Daoy (cell line): Measurements from ENCODE around the gene SLC6A6. TPM values are rescaled to one million over a fixed set of nuclear protein-coding genes. Genes with fewer than 3 reads are reported as not detected.
A peak's percentile ranks its signal among the peaks of the same experiment; 100 is the strongest.

Experiments
- DNase-seq: peaks from one replicate; pipeline ENCODE4 v3.0.0-alpha.2; 2015; ENCODE audit warnings: low read depth
- total RNA-seq: library from RNA; depleted of rRNA; stranded (reverse); fragments of >200 nt; shearing (Covaris generic); gene quantifications from 2 replicates; pipeline ENCODE4 v1.2.3, GENCODE V29; 2014

SLC6A6 gene
- total RNA-seq, 1 experiment from 2014 or later: 10.8 TPM

DNA sequence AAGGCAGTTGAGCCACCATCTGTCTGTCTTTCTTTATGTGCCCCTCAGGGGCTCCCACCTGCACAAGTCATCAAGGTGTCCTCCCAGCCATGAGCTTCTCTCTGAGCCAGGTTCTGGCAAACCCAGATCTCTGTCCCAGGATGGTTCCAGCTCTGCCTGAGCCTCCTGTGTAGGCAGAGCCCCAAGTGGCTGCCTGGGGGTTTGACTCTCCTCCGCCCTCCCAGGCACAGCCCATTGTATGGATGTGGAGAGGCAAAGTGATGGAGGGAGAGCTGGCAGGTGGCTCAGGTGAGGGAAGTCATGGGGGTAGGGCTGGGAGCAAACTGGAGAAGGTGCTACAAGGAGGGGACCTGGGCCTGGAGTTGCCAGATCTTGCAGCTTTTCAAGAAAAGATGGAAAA, 80.9 kb downstream of the SLC6A6 start:
- DNase-seq: no peak

DNA sequence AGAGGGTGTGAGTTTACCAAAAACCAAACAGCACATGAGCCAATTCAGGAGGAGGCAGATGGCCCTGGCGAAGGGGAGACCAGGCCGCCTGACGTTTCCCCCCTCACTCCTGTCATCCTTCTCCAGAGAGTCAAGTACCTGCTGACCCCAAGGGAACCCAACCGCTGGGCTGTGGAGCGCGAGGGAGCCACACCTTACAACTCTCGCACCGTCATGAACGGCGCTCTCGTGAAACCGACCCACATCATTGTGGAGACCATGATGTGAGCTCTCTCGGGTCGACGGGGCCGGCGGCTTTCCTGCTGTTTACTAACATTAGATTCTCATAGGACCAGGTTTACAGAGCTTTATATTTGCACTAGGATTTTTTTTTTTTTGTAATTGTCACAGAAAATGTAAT, 82.3 kb downstream of the SLC6A6 start:
- DNase-seq: no peak

DNA sequence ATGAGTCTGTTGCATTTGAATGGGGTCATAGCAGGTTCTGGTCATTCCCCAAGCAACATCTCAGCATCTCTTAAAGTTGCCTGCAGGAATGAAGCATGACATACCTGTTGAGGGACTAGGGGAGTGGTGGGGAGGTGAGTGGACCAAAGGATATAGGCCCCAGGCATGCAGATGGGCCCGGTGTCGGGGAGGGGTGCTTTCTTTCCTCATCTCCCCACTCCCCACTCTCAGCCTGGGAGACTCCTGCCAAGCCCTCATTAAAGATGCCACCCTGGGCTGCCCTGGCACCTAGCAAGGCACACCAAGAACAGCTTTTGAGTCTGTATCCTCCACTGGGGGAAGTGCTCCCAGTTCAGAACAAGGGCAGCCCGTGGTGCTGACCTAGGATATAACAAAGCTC, 83.6 kb downstream of the SLC6A6 start:
- no peak for DNase-seq

DNA sequence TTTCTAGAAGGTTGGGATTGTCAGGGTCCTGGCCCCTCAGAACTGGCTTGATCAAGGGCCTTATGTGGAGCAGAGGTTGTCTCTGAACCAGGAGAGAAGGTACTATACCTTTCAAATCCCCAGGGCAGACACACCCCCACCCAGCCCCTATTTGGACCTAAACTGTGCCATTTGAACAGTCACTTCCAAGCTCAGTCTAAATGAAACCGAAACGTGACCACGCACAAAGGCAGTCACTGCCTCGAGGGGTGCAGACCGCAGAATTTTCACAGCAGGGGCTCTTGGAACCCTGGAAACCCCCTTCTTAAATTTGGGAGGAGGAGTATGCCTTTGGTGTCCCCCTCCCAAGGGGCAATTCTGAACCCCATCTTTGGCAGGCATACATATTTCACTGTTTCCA, 84.1 kb downstream of the SLC6A6 start:
- DNase-seq: no peak

DNA sequence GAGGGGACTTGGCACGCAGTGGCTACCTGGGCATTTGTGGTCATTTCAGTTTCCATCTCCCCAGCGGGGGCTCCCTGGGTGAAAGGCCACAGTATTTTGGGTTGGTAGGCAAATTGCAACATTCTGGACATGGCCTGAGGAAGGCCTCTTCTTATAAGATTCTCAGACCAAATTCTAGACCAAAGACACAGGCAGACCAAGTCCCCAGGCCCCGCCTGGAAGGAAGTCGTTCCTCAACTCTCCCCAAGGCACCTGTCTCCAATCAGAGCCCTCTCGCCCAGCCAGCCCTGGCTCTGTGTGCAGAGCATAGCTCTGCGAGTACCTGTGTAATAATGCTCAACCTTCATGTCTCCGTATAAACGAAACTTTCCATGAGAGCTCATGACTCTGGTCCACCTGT, 84.7 kb downstream of the SLC6A6 start:
- DNase-seq: no peak

DNA sequence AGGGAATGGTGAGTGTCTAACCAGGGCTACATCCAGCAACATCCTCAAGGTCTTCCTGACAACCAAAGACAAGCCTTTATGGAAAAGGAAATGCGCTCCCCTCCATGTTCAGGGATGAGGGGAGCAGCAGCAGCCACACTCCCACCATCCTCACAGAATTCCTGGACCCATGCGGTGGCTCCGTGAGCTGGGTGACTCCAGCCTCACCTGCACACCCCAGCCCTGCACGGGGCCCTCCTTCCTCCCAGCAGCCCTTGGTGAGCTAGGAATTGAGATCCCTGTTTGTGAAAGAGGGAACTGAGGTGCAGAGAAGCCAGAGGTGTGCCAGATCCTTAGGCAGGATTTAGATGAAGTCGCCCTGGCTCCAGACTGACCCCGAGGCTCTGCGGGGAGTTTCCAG, 85.4 kb downstream of the SLC6A6 start:
- no peak for DNase-seq

DNA sequence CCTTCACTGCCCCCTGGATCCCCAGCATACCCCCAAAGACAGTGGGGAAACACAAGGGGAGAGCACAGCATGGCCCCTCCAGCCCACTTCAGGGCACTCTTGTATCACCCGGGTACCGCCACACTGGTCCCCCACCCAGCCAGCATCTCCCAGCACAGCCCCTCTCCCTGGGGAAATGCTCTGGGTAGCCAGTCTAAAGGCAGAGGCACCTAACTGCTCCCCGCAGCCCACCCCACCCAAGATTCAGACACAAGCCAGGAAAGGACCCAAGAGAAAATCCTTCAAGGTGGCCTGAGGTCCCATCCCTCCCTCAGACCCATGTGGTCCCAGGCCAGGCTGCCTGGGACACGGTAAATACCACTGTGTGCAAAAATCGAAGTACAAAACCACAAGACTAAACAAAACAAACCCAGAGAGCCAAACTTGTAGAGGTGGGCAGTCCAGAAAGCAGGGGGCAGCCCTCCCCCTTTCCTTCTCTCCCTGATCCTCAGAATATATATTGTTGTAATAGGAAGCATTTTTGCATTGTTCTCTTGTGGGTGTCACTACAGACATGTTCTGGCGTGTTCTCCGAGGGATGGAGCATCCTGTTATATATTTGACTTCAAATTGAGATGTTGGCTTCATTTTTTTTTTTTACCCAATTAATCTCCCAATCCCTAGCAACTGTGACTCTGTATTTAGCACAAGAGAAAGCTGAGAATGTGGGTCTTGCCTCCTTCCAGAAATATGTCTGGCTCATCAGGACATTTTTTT, 86.1 kb downstream of the SLC6A6 start:
- DNase-seq: no peak

DNA sequence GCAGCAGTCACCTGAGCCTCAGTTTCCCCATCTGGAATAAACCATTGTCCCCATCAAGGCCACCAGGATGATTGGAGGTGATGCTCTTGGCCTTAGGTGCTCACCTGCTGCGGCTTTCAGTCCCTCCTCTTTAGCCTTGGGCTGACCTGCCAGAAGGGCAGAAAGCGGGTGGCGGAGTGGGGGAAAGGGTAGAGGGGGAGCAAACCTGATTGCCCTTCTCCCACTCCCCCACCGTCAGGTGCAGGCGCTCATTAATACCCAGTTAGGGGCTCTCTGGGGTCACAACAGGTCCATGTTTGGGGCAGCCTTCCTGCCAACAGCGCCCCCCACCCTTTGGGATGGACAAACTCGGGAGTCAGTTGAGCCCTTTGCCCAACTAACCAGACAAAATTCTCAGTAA, 87.2 kb downstream of the SLC6A6 start:
- no peak for DNase-seq

DNA sequence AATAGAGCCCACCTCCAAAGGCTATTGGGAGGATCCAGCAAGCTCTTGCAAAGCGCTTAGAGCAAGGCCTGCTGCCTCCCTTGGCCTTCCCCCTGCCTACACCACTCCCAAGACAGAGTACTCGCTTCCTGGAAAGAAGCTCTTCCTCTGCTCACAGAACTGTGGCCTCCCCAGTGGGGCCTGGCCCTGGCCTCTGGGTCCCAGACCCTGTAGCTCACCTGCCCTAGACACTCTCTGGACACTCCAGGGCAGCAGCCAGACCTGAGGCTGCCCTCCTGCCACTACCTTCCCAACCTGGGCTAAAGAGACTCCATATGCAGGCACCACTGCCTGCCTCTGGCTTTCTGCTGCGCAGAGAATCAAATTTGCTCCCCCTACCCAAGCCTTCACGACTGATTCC, 87.8 kb downstream of the SLC6A6 start:
- DNase-seq: no peak

DNA sequence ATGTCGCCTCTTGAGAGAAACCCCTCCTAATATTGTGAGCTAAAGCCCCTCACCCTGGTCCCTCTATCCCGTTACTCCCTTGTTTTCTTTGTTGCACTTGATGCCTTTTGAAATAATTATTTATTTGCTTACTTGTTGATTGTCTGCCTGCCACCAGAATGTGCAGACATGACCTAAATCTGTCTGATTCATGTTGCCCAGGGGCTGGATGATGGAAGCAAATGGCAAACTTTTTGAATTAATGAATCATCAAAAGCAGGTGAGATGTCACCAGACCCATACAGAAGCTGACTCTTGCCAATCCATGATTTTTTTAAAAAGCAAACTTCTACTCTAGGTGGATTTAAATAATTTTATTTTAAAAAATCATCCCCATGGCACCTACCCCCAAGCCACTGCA, 88.4 kb downstream of the SLC6A6 start:
- peak; percentile 18 for DNase-seq

DNA sequence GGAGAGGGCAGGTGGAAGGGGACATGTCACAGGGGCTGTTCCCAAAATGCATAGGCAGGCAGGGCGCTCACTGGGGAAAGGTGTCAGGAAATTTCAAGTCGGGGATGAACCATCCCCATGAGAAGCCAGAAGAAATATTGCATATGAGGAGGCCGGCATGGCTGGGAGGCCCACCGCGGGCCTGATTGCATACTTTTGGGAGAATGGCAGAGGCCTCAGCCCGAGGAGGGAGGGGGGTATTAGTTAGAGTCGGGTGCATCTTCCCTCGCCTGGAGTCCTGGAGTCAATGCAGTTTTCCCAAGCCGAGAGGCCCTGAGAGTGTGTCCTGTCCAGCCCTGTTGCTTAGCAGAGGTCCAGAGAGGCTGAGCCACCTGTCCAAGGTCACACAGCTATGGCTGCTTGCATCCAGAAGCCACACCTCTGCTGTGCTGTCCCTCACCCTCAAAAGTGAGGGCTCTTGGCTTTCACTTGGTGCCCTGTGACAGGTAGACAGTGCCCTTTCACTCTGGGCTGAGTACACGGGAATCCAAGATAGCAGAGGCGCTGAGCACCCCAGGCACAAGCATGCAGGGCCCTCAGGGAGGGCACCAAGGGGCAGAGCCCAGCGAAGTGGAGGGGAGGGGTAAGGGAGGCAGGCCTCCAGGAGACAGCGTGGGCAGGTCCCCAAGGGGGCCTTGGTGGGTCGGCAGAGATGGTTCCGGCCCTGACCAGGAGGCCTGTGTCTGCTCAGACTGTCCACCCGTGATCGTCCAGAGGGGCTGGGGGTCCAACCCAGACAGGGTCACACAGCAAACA, 89.2 kb downstream of the SLC6A6 start:
- DNase-seq: no peak

DNA sequence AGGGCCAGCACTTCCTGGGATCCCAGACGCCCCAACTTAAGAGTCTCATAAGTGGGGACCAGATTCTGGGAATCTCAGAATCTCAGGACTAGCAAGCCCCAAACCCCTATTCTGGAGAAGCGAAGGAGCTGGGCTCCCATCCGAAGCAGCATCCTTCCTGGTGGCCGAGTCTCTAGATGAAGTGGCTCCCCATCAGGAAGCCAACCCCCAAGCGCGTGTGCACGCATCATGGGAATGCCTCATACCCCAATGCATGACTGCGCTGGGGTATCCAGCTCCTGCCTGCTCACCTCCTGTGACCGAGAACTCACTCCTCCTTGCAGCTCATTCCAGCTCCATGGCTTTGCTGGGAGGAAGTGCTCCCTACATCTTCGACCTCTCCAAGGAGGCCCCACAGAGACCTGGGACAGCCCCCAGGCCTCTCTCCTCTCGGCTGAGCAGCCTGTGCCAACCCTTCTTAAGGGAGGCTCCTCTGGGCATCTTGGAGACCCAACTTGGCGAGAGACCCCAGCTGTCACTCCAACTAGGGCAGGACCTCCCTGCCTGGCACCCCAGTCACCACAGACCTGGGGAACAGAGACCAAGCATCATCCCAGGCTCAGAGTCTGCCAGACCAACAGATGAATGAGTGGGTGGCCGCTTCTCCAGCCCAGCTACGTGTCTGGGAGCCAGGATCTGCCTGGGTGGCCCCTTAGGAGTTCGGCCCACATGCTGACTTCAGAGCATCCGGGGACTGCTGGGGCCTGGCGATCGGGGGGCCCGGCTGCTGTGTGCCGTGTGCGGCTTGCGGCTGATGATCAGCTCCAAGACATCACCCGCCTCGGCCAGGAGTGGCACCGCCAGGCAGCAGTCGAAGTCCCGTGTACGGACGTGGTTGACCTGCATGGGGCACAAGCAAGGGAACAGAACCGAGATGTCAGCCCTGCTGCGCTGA, 90.8 kb downstream of the SLC6A6 start:
- no peak for DNase-seq

DNA sequence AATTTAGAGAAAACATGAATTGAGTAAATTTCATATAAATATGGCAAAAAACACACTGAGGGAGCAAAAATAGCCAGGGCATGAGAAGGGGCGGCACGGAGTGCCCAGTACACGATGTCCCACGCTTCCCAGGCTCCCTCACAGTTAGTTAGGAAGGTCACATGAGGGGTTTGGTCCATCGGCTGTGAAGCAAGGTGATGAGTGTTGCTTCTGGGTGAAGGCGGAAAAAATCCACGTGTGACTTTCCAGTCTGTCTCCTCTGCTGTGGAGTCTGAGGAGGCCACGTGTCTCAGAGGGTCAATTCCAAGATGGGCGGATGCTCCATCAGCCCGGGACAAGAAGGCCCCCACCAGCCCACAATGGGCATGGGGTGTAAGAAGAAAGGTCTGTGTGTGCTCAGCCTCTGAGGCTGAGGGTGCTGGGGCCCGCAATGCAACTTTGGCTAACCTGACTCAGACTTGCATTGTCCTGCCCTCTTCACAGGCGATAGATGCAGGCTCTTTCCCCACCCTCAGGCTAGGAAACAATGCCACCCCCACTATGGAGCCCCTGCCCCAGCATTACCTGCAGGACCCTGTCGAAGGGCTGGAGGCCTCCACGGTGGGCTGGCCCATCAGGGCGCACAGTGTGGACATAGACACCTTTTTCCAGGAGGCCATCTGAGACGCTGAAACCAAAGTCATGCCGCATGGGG, 92.0 kb downstream of the SLC6A6 start:
- DNase-seq: no peak

DNA sequence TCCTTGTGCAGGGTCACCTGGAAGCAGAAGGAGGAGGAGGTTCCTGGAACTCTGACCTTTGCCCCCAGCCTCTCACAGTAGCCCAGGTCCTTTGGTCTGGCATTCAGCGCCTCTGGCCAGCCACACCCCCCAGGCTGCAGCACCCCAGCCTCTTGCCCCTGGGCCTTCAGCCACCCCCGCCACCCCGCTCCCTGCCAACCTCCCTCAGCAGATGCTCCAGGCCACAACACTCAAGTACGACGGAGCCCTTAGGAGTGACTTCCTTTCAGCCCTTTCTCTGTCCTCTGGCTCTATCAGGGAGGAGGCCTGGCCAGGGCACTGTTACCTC, 92.5 kb downstream of the SLC6A6 start:
- DNase-seq: no peak

DNA sequence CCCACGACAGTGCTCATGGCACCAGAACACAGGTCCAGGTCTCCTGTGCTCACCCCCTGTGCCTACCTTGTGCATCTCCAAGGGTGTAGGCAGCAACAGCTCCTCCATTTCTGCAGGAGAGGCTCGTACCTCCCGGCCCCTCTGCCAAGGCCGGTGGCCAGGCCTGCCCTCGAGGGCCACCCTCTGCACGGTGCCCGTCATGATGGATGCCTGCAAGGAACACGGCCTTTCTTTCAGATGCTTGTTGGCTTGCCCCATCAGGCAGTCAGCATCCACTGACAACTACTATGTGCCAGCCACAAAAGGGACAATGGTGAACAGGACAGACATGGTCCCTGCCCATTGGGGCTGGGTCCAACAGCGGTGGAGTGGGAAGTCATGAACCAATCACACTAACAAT, 93.9 kb downstream of the SLC6A6 start:
- DNase-seq: no peak

DNA sequence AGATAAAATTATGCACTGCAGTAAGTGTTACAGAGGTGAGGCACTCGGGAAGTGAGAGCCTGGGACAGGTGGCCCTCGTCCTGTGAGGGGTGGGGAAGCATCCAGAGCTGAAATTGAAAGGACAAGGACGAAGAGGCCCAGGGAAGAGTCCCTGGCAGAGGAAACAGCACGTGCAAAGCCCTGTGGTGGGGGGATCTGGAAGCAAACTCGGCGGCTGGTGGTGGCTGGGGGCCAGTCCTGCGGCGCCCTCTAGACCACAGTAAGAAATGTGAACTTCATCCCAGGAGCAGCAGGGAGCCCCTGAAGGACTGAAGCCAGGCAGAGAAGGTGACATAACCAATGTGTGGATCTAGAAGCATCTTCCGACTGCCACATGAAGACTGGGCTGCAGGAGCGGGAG, 94.9 kb downstream of the SLC6A6 start:
- DNase-seq: no peak

DNA sequence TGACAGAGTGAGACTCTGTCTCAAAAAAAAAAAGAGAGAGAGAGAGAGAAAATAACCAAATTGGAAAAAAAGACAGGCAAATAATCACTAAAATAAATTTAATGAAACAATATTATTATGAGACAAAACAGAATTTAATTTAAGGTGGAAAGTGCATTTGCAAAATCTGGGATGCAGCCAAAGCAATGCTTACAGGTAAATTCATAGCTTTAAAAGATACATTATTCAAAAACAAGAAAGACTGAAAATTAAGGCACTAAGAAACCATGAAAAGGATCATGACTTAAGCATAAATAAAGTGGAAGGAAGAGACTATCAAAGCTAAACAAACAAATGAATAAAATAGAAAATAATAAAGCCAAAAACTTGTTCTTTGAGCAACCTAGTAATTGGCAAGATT, 100.1 kb downstream of the SLC6A6 start:
- no peak for DNase-seq

DNA sequence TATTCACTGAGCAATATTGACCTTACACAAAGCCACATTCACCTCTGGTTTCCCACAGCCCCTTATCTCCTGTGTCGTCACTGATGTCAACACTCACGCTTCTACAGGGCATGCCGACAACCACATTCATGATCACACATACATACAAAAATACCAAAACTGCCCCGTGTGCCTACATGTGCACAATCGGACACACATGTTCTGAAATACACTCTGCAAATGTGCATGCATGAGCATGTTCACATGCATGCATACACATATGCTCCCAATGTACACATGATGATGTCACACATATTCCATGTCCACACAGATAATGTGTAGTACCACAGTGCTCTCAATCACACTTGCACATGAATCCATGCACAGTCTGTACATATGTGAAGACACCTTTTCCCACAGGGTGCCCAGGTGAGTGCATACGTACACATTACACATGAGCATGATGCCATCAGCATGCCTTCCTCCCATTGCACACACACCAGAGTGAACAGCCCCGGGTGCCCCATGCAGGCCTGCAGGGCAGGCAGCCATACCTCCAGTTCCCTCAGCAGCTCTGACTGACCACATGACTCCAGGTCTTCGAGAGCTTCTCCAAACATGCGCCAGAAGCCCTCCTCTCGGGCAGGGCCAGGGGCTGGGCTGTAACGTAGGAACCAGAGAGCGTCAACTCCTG, 100.8 kb downstream of the SLC6A6 start:
- DNase-seq: no peak

DNA sequence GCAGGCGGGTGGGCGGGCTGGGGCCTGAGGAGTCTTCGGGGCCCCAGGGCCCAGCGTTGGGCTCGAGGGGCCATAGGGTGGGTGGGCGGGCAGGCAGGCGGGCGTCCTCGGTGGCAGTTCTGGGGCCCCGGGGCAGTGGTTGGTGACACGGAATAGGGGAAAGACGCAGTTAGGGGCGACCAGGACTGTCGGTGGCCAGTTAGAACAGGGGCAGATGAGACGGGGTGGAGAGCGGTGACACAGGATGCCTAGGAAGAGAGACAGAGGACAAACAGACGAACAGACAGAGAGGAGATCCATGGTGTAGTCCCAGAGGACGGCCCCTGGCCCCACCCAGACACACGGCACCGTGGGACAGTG, 101.3 kb downstream of the SLC6A6 start:
- DNase-seq: no peak

DNA sequence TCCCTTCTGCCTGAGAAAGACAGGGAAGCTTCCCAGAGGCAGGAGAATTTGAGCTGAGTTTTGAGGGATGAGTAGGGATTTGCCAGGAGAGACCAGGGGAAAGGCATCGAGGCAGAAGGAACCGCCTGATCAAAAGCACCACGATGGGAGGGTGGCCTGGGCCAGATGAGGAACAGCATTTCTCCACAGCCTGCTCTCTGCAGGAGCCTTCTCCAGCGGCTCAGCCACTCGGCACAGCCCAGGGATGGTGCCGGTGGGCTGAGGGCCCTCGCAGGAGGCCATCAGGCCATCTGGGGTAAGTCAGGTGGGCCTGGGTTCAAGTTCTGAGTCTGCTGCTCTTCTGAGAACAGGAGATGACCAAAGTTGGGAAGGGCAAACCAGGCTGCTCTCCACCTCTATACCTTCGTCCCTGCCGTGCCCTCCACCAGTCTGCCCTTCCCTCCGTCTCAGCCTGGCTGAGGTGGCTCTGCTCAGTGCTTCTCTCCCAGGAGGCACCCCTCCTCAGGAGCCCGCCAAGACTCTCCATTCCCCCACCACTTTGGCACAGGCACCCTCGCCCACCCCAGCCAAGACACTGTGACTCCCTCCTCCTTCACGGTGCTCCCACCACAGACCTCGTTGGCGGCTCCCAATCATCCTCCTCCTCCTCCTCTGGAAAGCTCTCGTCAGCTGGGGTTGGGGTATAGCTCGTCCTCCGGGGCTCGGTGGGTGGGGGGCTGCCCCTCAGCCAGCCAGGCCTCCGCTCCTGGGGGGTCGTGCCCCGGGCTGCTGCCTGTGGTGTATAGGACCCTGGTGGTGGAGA, 102.8 kb downstream of the SLC6A6 start:
- DNase-seq: no peak
